HG03135 (cell line): ENCODE results near the gene MCL1.
"Not testable (repeated sequence)": the region's sequence is repeated elsewhere in the genome, so short reads cannot be mapped to it uniquely, and the experiment has no call there.

ENCODE experiments used
- ATAC-seq: cut with Tn5 transposase; IDR thresholded peaks from one replicate; pipeline ENCODE4 v1.9.1; 2021; ENCODE audit warnings: mild to moderate bottlenecking, moderate library complexity; ENCODE audit not compliant: unreplicated experiment

Gene MCL1

DNA sequence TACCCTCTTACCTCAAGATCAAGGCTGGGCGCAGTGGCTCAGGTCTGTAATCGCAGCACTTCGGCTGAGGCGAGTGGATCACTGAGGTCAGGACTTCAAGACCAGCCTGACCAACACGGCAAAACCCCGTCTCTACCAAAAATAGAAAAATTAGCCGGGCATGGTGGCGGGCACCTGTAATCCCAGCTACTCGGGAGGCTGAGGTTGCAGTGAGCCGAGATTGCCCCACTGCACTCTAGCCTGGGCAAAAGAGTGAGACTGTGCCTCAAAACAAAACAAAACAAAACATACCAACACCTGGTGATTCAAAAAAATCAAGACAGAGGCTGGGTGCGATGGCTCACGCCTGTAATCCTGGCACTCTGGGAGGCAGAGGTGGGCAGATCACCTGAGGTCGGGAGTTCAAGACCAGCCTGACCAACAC lies 5.8 kb downstream of the MCL1 start:
- ATAC-seq: not testable (repeated sequence)

DNA sequence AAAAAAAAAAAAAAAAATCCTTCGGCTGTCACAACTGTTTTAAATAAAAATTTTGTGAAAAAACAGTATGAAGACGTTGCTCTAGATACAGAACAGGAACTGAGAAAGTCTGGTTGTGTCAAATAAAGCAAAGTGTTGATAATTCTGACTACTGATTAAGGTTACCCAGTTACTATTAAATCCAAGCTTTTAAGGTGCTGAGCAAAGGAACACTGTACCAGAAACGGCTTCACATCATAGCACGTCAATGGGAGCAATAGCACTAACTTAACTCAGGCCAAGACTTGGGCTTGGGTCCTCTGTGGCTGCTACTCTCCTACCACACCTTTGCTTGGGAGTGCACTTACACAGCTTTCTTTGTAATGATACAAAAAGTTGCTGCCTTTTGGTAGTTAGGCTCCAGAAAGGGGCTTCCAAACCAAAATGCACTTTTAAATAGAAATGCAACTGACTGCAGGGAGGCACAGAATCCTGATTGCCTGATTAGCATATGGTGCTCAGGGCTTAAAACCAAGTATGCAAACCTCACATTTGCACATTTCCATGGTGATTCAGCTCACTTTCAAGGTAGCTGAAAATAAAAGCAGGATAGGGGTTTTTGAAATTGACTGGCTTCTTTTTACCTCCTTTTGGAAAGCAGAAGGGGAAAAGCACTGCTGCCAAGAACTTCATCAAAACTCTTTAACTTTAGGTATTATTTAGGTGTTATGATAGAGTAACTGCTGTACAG lies 6.3 kb downstream of the MCL1 start:
- no peak for ATAC-seq

DNA sequence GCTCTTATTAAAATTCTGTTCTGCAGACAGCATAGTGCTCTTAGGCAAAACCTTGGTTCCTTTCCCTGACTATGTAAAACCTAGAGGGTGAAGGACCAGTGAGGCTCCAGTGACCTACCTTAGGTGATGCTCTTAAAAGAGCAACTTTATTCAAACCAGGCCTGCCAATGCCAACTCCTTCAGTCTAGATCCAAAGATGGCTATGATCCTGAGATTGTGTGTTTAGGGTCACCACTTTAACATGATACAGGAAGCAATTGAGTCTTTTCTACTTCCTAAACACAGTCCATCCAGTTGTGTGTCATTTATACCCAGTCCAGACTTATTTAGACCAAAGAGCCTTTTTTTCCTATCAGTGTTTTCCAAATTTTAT lies 10.8 kb downstream of the MCL1 start:
- ATAC-seq: no peak

DNA sequence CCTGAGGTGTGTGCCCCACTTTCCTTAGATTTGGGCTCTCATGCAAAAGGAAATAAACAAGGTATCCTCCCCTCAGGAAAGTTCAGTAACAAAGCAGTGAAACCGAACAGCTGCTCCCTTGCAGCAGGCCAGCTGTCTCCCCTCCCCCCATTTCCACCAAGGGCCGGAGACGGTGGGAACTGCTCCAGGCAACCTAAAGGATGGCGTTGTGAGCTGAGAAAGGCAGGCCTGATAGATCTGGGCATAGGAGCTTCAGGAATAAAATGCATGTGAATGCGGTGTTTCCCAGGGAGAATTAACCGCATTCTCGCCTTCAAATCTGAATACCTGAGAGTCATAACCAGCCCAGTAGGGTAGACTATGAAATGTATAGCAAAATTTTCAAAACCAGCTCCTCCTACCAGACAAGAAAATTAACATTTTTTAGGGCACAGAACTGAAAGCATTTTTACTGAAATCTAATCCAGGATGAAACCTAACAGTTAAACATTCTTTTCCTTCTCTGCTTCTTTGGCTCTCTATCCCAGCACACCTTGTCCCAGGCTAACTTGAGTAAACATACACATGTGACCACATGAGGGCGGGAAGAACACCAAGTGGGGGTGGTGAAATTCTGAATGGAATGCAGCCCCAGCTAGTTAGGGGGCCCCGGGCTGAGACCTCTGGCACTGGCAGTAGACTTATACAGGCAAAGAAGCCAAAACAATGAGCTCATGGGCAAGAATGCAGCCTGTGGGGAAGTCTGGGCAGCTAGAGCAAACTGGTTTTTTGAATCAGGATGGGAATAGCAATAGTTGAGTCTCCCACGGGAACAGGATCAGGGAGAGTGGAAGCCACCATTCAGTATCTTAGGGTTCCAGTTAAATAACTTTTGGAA lies 11.5 kb downstream of the MCL1 start:
- peak; percentile 12 for ATAC-seq

DNA sequence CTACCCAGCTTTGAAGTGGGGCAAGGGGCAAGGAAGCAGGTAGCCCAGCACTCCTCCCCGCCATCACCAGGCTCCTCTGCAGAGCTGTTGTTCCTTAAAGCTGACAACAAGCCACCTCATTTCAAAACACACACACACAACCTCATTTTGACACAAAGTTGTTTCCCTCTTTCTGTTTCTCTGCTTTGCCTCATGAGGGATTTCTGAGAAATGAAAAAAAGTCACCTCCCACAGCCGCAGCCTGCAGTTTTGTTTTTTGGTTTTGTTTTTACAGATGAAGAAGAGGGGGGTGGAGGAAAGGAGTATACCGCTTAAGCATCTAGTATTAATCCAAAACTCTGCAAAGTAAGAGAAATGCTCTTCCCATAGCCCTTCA lies 12.1 kb downstream of the MCL1 start:
- ATAC-seq: peak; percentile 32

DNA sequence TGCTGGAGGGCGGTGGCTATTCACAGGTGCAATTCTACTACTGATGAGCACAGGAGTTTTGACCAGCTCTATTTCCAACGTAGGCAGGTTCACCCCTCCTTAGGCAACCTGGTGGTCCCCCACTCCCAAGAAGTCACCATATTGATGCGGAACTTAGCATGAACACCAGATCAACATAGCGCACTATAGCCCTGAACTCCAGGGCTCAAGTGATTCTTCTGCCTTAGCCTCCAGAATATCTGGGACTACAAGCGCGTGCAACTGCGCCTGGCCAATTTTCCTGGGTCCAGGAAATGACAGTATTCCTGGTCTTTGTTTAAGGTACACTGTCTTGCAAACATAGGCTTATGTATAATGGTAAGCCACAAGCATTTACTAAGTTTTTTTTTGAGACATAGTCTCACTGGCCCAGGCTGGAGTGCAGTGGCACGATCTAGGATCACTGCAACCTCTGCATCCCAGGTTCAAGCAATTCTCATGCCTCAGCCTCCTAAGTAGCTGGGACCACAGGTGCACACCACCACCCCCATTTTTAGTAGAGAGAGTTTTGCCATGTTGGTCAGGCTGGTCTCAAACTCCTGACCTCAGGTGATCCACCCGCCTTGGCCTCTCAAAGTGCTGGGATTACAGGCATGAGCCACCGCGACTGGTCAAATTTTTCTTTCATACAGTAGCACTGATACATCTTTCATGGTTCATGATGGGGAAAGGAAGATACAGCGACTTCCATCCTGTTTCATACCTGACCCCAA lies 12.6 kb downstream of the MCL1 start:
- no peak for ATAC-seq

DNA sequence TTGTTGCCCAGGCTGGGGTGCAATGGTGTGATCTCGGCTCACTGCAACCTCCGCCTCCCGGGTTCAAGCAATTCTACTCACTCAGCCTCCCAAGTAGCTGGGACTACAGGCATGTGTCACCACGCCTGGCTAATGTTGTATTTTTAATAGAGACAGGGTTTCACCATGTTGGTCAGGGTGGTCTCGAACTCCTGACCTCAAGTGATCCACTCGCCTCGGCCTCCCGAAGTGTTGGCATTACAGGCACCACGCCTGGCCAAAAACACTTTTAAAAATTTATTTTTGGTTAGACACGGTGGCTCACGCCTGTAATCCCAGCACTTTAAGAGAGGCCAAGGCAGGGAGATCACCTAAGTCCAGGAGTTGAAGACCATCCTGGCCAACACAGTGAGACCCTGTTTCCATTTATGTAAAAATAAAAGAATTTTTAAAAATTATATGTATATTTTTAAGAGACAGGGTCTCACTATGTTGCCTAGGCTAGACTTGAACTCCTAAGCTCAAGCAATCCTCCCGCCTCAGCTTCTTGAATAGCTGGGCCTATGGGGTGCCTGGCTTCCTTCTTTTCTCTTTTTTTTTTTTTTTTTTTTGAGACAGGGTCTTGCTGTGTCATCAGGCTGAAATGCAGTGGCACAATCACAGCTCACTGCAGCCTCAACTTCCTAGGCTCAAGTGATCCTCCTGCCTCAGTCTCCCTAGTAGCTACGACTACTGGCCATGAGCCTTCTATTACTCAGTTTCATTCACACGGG lies 14.0 kb downstream of the MCL1 start:
- not testable (repeated sequence) for ATAC-seq

DNA sequence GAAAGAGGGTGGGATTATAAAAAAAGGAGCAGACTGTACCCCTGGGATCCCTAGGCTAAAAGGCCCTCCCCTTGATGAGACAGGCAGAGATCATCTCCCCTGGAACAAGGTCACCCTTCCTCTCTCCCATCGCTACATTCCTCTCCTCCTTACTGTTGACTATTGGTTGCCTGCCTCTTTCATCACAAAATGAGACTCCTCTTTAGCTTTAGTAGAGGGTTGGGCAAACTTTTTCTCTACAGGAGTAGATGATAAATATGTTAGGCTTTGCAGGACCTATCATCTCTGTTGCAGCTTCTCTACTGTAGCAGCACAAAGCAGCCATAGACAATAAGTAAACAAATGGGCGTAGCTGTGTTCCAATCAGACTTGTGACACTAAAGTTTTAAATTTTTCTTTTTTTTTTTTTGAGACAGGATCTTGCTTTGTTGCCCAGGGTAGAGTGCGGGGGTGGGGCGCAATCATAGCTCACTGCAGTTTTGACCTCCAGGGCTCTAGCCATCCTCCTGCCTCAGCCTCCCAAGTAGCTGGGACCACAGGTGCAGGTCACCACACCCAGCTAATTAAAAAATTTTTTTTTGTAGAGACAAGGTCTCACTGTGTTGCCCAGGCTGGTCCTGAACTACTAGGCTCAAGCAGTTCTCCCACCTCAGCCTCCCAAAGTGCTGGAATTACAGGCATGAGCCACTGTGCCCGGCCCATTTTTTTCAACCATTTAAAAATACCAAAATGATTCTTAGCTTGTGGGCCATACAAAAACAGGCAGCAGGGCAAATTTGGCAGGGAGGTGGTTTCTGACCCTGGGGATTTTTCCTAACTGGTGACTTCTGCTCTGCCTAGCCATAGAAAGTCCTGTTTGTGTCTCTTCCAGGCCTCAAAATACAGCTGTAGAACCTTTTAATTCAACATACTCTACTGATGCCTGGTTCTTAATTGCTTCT lies 15.1 kb downstream of the MCL1 start:
- no peak for ATAC-seq

DNA sequence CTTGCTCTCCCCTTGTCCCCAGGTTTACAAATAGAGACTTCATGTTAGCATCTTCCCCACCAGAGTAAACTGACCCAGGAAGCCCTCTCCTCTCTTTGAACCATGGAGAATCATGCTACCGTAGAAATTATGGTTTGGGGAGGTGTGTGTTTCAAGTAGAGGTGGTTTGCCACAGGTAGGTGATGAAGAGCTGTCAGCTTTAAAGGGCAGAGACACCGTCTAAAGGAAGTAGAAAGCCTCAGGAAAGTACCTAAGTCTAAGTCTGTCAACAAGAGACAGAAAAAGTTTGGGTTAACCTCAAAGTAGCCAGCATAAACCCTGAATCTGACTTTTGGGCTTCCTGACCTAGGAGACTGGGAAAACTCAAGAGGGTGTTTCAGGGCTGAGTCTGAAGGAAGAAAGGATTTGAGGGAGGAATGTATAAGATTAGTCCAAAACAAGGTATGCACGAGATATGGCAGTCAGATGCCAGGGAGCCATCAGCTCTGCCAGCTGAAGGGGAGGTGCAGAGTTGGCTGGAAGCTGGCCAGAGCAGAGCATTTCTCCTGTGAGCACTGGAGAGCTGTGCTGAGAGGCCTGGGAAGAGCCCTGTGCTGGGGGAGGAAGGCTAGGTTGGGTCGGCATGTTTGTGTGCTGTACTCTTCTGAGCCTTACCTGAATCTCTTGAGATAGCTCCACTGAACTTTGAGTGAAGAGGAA lies 15.9 kb downstream of the MCL1 start:
- ATAC-seq: no peak

DNA sequence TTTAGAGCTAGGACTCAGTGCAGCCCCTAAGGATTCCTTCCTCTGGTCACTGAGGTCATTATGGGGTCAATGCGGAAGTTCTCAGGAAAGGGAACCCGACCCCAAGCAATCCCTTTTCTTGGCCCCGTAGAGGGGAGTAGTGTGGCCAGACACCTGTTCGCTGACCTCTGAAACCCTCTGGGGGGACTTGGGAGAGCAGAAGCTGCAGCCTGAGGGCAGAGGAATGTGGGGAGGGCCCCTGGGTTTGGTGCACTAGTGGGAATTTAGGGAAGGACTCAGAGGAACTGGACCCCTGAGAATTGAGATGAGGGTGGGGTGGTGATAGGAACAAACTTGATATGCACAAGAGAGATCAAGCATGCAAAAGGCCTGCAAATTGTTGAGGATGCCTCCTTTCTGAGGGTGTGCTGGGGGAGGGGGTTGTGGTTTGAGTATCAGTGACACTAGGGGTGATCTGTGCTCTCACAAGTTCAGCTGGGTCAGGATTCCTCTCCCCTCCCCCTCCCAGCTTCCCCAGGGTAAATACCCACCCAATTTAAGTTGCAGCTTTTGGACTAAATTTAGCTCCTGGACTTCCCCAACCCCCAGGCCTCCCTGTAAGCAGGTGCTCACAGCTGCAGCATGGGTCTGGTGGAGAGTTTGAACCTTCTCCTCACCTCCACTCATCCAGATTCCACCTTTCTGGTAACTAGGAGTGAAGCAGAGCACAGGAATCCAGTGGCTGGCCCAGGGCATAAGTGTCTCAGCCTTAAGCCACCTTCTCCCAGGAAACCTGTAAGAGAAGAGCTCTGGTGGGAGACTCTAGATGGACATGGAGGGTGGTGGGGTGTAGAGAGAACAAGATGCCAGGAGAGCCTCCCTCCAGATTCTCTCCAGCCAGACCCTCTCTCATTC lies 16.7 kb downstream of the MCL1 start:
- ATAC-seq: peak; percentile 37

DNA sequence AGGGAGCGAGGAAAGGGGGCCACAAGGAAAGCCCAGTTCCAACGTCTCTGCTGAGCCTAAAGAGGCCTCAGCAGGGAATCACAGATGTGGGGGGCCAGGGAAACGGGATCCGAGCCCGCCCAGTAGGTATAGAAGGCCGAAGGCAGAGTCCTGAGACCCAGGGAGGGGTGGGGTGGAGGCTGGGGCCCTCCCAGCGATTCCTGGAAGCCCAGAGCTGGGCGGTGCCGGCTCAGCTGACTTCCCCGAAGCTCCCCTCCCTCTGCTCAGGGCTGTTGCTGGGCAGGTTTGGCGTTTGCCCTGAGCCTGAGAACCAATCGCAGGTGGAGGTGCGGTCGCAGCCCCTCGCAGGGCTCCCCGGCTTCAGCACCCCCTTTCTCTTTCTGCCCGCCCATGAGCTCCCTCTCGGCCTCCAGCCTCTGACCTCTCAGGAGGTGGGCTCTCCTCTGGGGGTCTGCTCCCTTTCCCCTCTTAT lies 17.4 kb downstream of the MCL1 start:
- ATAC-seq: no peak

DNA sequence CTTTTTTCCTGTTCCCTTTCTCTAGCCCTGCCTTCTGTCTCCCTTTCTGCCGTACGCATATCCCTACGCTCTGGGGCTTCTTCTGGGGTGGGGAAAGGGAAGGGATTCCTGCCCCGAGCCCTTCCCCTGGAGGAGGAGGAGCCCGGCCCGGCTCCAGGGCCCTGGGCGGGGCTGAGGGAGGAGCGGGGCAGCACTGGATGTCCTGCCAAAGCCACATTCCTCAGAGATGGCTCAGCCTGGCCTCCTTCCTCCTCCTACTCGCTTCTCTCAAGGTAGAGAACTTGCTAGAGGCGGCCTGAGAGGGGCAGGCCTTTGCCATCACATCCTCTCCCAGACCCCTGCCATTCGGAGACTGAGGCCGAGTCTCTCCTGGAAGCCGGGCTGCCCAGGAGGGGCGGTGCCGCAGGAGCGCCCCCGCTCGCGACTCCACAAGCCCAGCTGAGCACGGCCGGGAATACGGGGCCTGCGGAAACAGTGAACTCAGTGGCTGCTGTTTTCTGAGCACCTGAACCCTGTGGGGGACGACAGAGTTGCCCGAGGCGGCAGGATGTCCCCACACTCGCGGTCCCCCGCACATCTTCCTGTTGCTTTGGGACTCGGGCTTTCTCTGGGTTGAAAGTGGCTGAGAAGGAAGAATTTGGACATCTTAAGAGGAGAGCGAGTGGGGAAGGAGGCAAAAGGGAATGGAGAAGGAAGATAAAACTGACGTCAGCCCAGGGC lies 18.0 kb downstream of the MCL1 start:
- peak; percentile 6 for ATAC-seq

DNA sequence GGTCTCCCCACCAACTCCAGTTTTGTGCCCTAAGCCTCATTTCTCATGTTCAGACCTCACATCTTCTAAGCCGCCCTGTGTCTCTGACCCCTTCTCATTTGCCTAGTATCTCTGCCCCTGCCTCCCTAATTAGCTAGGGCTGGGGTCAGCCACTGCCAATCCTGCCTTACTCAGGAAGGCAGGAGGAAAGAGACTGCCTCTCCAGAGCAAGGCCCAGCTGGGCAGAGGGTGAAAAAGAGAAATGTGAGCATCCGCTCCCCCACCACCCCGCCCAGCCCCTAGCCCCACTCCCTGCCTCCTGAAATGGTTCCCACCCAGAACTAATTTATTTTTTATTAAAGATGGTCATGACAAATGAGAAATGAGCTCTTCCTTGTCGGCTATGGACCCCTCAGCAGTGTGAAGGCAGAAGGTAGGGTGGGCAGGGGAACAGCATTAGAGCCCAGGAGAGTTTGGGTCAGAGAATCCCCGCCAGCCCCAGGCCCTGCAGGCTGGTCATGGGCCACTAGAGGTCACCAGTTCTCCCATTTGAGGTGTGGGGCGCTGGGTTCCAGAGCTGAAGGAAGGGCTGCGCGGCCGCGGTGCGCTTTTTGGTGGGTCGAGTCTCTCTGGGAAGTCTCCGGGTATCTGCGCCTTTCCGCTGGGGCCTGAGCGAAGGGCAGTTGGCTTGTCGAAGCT lies 18.7 kb downstream of the MCL1 start:
- peak; percentile 35 for ATAC-seq

DNA sequence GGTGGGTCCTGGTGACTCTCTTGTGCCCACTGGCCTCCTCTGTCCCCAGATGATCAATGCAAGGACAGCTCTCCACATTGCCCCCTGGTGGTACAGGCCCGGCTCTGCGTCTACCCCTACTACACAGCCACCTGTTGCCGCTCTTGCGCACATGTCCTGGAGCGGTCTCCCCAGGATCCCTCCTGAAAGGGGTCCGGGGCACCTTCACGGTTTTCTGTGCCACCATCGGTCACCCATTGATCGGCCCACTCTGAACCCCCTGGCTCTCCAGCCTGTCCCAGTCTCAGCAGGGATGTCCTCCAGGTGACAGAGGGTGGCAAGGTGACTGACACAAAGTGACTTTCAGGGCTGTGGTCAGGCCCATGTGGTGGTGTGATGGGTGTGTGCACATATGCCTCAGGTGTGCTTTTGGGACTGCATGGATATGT lies 19.4 kb downstream of the MCL1 start:
- no peak for ATAC-seq

DNA sequence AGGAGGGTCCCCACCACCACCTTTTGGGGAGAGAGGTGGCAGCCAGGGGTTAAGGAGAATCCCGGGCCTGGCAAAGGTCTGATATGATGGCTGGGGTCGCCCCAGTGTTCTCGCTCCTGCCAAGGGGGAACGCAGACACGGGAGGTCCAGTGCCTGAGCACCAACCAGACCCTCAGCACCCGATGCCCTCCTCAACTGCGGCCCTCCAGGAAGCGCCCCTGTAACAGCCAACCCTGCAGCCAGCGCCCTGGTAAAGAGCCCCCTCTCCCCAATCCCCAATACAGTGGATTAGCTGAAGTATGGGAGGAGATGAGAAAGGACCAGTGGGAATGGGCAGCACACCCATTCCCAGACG lies 19.8 kb downstream of the MCL1 start:
- no peak for ATAC-seq

DNA sequence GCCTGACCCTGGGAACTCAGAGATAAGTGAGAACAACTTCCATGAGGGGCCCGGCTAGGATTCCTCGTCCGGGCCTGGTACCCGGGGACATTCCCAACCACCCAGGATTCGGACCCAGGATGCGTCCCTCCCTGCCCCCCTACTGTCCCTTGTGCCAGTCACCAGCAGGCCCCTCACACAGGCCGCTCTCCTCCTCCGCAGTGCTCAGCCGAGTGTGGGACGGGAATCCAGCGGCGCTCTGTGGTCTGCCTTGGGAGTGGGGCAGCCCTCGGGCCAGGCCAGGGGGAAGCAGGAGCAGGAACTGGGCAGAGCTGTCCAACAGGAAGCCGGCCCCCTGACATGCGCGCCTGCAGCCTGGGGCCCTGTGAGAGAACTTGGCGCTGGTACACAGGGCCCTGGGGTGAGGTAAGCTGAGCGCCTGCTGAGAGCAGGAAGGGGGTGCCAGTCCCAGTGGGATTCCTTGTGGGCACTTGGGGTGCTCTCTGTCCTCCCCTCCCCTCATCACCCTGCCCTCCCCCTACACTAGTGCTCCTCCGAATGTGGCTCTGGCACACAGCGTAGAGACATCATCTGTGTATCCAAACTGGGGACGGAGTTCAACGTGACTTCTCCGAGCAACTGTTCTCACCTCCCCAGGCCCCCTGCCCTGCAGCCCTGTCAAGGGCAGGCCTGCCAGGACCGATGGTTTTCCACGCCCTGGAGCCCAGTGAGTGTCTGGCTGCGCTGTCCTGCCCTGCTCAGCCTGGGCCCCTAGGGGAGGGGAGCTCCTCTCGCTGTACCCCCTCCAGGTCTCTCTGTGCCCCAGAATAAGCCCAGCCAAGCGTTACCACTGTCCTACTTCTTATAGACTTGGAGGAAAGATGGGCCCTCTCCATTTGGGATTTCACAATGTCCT lies 20.4 kb downstream of the MCL1 start:
- no peak for ATAC-seq
